HG02938 (cell line): ENCODE results near the gene WDR72.

ENCODE experiments used
- ATAC-seq: cut with Tn5 transposase; IDR thresholded peaks from one replicate; pipeline ENCODE4 v1.9.1; 2021; ENCODE audit warnings: mild to moderate bottlenecking, moderate library complexity; ENCODE audit not compliant: unreplicated experiment

The WDR72 gene

GRCh38 chr15:53611145-53611920 lies 148.1 kb downstream of the WDR72 start:
- ATAC-seq, result no peak

- no peak for ATAC-seq
Observed at GRCh38 chr15:53591041-53591440, 168.4 kb downstream of the WDR72 start.

- no peak for ATAC-seq
Observed at GRCh38 chr15:53590380-53590779, 169.1 kb downstream of the WDR72 start.

- ATAC-seq, result no peak
Observed at GRCh38 chr15:53589520-53590057, 169.9 kb downstream of the WDR72 start.

- no peak for ATAC-seq
Observed at GRCh38 chr15:53588773-53589172, 170.7 kb downstream of the WDR72 start.

GRCh38 chr15:53586799-53587198 lies 172.7 kb downstream of the WDR72 start:
- peak; percentile 73 for ATAC-seq

GRCh38 chr15:53581513-53581912 lies 177.9 kb downstream of the WDR72 start:
- ATAC-seq, result no peak

- no peak for ATAC-seq
Observed at GRCh38 chr15:53580366-53580765, 179.1 kb downstream of the WDR72 start.

GRCh38 chr15:53576841-53577240 lies 182.6 kb downstream of the WDR72 start:
- ATAC-seq, result no peak

- no peak for ATAC-seq
Observed at GRCh38 chr15:53573091-53573490, 186.4 kb downstream of the WDR72 start.

GRCh38 chr15:53569751-53570480 lies 189.5 kb downstream of the WDR72 start:
- ATAC-seq, result no peak

GRCh38 chr15:53566912-53567311 lies 192.6 kb downstream of the WDR72 start:
- no peak for ATAC-seq

- ATAC-seq, result no peak
Observed at GRCh38 chr15:53565721-53566120, 193.7 kb downstream of the WDR72 start.

GRCh38 chr15:53564647-53565046 lies 194.8 kb downstream of the WDR72 start:
- no peak for ATAC-seq

GRCh38 chr15:53563627-53564026 lies 195.8 kb downstream of the WDR72 start:
- no peak for ATAC-seq

GRCh38 chr15:53559364-53560277 lies 199.8 kb downstream of the WDR72 start:
- ATAC-seq, result no peak

- ATAC-seq, result no peak
Observed at GRCh38 chr15:53558384-53558783, 201.1 kb downstream of the WDR72 start.

- no peak for ATAC-seq
Observed at GRCh38 chr15:53555226-53555625, 204.2 kb downstream of the WDR72 start.

- no peak for ATAC-seq
Observed at GRCh38 chr15:53549697-53550305, 209.7 kb downstream of the WDR72 start.

GRCh38 chr15:53548236-53548635 lies 211.2 kb downstream of the WDR72 start:
- ATAC-seq, result no peak
